Dedifferentiated amniotic fluid mesenchymal stem cell (primary cell): ENCODE data around the gene GTF3C2.
"Not testable (repeated sequence)": the region's sequence is repeated elsewhere in the genome, so short reads cannot be mapped to it uniquely, and the experiment has no call there.

Experiments used
- DNase-seq: peaks from one replicate; pipeline ENCODE4 v3.0.0-alpha.2; 2016; ENCODE audit errors: extremely low spot score

The GTF3C2 gene

GRCh38 chr2:27300606-27301005 lies 56.0 kb downstream of the GTF3C2 start:
- not testable (repeated sequence) for DNase-seq

DNA sequence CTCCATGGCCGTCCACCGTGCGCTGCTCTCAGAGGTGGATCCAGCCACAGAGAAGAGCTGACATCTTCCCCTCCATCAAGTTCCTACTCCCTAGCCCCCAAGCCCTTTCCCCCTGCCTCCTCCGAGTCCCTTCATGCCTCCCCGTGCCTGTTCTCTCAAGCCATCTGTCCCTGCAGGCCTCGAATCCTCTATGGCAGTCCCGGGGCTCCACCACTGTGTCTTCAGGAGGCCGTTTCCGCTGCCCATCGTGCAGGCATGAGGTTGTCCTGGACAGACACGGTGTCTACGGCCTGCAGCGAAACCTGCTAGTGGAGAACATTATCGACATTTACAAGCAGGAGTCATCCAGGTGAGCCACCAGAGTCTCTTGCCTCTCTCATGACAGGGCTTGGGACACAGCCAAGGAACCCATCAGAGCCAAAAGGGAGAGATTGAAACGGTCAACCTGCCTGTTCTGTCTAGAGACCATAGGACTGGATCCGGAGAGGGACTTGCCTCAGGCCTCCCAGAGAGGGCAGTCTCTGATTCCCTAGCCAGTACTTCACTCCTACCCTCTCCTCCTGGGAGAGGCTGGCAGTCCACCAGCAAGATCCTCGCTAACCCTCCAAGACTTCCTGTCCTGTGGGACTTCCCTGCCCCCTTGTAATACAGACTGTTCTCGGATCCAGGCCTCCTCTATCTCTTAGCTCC lies 58.0 kb downstream of the GTF3C2 start:
- DNase-seq, result no peak

GRCh38 chr2:27297195-27297594 lies 59.4 kb downstream of the GTF3C2 start:
- no peak for DNase-seq

- DNase-seq, result no peak
These were observed 60.1 kb downstream of the GTF3C2 start for GRCh38 chr2:27296481-27296880.

DNA sequence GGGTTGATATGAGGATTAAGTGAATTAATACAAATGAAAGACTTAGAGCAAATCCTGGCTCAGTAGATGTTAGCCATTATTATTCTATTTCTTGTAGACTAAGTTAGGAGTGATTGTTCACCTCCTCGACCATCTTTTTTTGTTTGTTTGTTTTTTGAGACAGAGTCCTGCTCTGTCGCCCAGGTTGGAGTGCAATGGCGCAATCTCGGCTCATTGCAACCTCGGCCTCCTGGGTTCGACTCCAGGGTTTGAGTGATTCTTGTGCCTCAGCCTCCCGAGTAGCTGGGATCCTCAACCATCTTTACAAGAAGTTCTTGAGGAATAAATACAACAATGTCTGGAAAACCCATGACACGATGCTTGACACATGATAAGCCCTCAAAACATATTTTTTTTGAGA lies 61.6 kb downstream of the GTF3C2 start:
- DNase-seq, result no peak

DNA sequence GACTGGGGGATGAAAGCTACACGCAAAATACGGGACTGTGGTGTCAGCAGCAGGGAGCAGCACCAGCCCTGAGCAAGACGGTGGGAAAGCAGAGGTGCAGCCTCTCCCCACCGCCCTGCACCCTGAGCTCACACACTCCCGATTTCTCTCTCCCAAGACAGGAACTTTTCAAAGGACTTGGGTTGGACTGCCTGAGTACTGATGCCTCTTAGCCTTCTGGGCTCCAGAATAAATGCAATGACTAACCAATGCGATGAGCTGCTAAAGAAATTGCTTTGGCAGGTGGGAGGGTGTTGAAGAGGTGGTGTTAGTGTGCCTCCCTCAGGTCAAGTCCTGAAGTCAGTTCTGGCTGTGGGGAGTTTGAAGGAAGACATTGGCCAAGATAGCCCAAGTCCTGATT lies 64.7 kb downstream of the GTF3C2 start:
- DNase-seq, result no peak

GRCh38 chr2:27290549-27290948 lies 66.0 kb downstream of the GTF3C2 start:
- DNase-seq, result no peak

GRCh38 chr2:27288610-27289009 lies 68.0 kb downstream of the GTF3C2 start:
- no peak for DNase-seq

DNA sequence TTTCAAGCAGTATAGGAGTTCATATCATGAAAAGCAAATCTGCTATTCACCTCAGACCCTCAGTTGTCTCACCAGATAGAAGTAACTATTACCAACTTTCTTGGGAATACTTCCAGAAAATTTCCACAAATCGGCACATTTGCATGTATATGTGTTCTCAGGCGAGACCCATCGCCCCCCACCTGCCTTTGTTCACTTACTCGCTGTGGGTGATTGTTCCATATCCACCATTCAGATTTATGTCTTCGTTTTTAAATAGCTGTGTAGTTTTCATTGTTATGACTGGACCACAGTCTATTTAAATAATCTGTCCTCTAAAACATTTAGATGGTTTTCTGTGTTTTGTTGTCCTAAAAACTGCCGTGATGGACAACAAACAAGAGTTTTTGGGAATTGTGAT lies 71.1 kb downstream of the GTF3C2 start:
- no peak for DNase-seq

GRCh38 chr2:27284996-27285395 lies 71.6 kb downstream of the GTF3C2 start:
- no peak for DNase-seq

DNA sequence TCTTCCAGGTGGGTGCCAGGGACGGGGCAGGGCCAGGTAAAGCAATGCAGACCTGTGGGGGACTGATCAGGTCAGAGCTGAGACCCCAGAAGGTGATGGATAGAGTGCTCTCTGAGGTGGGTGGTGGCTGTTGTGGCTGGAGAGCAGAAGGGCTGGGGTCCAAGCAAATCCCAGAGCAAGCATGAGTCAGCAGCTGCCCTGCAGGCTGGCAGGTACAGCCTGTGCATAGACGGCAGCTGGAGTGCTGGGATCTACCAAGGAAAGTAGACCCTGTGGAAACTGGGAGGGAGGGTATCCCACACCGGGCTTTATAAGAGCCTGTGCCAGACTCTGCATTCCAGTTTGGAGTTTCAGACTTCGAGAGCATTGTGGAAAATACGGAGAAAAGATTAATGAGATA lies 73.7 kb downstream of the GTF3C2 start:
- no peak for DNase-seq

DNA sequence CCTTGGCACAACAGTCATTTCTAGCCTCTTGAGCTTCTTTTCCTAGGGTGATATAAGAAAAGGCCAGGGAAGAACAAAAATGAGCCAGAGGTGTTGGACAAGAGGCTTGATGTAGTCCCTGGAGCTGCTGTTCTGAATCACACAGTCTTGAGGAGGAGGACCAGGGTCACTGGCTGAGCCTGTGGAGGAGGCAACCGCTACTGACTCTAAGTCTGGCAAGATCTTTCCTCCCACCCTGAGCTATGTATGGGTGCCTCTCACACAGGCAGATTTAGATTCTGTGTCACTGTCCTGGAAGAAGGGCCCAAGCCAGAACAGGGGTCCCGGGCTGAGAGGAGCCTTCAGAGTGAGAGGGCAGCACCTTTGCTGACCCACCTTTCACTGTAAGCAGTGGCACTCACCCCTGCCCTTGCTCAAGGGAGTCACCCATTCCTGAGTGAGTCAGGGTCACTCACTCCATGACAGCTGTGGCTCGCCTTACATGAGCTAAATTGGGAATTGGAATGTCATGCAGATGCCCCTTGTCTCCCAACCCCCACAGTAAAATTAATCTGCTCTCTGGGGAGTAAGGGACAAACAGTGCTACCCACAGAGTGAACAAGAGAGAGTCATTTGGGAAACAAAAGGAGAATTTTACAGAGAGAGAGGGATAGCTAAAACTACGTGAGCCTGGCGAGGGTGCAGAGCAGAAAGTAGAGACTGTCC lies 74.6 kb downstream of the GTF3C2 start, which contains the start of gene TRIM54:
TSS of gene TRIM54 (plus strand) at position 575 of the 705 bp plus-strand sequence. CDS start 303 bp downstream, outside the sequence.
- no peak for DNase-seq

GRCh38 chr2:27281442-27281841 lies 75.1 kb downstream of the GTF3C2 start:
- DNase-seq, result no peak

- no peak for DNase-seq
These were observed 75.7 kb downstream of the GTF3C2 start for GRCh38 chr2:27280826-27281225.

DNA sequence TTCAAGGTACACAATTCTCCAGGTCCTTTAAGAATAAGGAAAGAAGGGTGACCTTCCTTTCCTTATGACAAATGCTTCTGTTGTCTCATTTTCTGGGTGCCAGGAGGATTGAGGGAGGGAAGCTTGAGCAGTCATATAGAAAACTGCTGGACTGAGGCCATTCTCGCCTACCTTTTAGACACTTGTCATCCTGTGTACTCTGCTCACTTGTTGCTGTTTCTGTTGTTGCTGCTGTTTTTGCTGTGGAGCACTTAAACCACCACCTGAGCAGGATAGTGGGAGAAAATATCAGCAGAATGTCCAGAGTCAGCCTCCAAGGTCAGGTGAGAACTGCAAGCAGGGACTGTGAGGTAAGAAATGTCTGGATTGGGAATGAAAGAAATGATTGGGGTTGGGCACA lies 78.6 kb downstream of the GTF3C2 start:
- no peak for DNase-seq
